GM19351 (cell line): ENCODE measurements around the gene HEXD.
"Not testable (repeated sequence)": the region's sequence is repeated elsewhere in the genome, so short reads cannot be mapped to it uniquely, and the experiment has no call there.

Experiments used
- ATAC-seq: cut with Tn5 transposase; IDR thresholded peaks from one replicate; pipeline ENCODE4 v1.9.1; 2021; ENCODE audit warnings: mild to moderate bottlenecking, moderate library complexity; ENCODE audit not compliant: unreplicated experiment

The HEXD gene

DNA sequence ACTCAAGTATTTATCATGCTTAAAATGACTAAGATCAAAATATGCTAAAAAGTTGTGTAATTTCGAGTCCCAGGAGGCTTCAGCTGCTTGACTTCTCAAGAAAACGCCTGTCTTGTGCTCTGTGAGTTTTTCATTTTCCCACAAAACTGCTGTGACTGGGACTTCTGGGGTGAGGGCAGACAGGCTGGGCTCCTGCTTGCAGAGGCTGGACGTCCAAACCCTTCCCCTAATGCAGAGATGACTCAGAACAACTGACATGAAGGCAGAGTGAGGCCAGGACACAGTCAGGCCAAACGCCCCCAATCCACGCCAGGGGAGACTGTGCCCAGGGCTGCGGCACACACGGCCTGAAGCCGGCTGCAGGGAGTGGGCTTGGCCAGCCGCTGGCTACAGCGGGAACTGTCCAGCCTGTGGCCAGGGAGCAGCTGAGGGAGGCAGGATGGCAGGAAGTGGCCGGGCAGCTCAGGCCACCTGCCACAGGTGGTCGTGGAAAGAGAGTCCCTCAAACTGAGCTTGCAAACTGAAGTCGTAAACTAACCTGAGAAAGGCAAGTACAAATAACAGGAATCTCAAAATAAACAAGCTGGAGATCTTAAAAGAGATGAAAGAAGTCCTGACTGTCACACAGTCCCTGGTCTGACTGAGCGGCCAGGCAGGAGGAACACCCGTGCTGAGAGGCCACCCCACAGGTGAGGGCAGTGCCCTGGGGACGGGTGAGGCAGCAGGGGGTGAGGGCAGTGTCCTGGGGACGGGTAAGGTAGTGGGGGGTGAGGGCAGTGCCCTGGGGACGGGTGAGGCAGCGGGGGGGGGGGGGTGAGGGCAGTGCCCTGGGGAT is 21.3 kb upstream of the HEXD start:
- ATAC-seq = no peak

DNA sequence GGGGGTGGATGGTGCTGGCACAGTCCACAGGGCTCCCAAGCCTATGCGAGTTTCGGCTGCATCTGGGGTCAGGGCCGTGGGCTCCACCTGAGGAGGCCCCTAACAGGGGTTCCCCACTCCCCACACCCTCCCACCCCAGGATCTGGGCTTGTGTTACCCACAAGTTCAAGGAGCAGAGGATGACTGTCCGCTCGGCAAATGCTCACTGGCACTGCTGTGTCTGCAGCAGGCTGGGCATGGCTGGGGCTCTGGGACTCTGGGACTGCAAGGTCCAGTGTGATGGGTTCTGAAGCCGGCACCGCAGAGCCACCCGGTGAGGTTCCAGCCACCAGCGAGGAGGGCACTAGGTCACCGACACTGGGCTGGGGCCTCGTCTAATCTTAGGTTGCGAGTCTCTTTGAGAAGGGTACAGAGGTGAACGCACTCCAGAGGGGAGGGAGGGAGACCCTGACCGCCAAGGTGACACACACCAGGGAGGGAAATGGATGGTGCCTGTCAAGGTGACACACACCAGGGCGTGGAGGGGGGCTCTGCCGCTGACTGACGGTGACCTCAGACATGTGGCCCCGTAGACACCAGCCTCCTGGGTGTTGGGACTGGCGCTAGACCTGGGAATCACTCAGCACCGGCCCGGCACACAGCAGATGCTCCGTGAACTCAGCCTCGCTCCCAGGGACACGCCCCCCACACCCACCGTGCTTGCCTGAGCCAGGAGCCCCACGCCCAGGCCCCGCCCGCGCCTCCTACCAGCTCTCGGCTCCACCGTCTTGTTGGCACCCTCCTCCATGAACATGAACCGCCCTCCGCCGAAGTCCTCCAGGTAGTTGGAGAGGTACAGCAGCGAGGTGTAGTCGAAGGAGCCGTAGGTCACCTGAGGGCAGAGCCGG is 20.5 kb upstream of the HEXD start:
- no peak for ATAC-seq

- no peak for ATAC-seq
Observed at GRCh38 chr17:82399041-82399441, 19.1 kb upstream of the HEXD start.

DNA sequence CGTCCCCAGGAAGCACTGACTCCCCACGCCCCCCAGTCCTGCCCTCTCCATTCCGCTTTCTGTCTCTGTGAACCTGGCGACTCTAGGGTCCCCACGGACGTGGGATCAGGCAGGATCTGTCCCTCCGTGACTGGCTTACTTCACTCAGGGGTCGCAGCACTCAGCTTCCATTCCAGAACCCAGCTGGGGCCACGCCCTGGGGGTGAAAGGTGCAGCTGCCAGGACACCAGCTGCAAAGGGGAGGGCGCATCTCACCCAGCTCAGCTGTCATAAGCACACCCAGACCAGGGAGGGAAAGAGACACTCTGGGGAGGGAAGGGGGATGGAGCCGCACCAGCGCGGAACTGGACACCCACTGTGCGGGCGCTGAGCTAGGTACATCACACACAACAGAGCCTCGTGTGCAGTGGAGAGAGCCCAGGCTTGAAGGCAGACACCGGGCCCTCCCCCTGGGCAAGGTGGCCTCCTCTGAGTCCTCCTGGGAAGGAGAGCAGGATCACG is 18.5 kb upstream of the HEXD start:
- no peak for ATAC-seq

- no peak for ATAC-seq
Observed at GRCh38 chr17:82400206-82400605, 17.9 kb upstream of the HEXD start.

GRCh38 chr17:82400830-82401229 is 17.3 kb upstream of the HEXD start:
- ATAC-seq = no peak

DNA sequence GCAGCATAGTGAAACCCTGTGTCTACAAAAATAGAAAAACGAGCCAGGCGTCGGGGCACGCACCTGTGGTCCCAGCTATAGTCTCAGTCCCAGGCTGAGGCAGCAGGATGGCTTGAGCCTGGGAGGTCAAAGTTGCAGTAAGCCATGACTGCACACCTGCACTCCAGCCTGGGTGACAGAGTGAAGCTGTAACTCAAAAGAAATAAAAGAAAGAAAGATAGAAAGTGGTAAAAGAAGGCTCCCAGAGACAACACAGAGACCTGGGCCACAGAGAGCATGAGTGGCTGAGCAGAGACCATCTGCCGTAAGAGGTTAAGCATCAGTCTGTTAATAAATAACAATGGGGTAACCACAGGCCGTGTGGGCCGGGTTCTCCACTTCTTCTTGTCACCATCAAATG is 15.3 kb upstream of the HEXD start:
- no peak for ATAC-seq

- no peak for ATAC-seq
Observed at GRCh38 chr17:82403662-82404660, 14.2 kb upstream of the HEXD start.

DNA sequence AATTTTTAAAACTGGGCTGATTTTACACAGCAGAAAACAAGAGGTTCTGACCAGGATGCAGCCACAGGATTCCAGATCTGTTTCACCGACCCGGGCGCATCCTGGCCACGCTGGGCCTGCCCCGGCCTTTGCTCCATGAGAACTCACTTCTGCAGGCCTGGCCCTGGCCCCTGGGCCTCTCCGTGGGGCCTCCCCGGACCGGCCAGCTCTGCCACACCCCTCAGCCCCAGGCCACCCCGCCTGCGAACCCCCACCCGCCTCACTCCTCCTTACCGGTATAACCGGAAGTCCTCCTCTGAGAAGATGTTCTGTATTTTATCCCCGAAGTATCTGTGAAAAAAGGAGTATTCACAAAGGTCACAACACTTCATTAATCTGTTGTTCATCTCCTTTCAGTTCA is 13.1 kb upstream of the HEXD start:
- ATAC-seq = no peak

DNA sequence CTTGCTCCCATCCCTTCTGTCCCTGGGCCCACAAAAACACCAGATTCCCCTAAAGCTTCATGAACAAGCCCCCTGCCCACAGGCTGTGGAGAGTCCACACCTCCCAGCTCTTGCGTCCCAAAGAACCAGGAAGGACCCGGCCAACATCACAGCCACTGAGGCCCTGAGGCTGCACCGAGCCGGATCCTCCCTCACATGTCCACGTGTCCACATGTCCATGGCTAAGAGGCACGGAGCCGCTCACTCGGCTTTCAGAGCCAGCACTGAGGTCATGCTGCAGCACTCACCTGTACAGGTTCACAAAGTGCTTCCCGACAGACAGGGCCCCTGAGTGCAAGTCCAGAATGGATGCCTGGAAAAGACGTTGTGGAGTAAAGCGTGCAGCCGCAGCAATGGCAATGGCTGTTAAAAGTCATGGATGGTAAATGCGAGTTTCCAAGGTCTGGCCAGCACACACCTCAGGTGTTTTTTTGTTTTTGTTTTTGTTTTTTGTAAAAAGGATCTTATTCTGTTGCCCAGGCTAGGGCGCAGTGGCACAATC is 11.9 kb upstream of the HEXD start:
- ATAC-seq = no peak

DNA sequence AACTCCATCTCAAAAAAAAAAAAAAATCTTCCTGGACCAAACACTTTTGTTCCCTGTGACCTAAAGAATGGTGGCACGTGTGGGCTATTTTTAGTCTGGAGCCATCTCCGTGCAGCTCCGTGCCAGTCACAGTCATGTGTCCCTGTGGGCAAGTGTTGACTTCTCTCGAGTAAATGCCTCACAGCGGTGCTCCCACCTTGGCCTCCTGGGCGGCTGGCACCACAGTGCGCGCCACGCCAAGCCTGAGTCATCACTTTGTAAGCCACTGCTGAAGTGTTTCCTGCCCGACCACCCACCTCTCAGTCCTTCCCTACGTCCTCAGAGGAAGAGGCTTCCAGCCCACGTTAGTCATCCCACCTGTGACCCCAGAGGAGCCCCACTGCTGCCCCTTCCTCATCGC is 10.9 kb upstream of the HEXD start:
- ATAC-seq = no peak

DNA sequence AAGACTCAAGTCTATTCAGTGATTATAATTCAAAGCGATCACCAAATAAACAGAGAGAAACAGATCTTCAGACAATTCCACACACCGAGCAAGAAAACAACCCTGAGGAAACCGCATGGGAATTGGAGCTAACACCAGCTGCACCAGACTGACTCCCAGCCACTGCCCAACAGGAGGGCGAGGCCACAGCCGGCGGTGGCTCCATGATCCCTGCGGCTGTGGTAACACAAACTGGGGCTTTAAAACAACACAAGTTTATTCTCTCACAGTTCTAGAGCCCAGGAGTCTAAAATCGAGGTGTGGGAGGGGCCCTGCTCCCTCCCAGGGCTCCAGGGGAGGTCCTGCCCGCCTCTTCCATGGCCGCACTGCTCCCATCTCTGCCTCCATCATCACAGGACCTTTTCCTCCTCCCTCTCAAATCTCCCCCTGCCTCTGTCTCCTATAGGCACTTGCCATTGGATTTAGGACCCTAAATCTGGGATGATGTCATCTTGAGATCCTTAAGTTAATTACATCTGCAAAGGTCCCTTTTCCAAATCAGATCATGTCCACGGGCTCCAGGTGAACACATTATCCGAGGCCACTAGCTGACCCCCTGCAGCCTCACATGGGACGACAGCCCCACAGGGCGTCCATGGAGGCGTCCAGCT is 9.7 kb upstream of the HEXD start:
- no peak for ATAC-seq

DNA sequence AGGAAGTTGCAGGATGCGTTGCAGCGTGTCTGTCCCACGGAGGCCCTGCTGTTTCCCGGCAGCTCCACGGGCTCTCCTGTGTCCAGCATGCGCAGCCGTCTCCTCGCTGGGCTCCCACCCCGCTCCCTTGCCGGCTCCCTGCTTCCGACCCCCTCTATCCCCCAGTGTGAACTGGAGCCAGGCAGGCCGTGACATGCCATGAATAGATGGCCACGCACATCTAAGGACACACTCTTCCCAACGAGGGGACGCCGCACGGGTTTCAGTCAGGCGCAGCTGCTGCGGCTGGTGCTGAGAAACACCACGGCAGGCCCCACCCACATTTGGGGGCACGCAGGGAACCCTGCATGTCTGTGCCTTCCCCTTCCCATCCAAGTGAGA is 9.2 kb upstream of the HEXD start:
- no peak for ATAC-seq

DNA sequence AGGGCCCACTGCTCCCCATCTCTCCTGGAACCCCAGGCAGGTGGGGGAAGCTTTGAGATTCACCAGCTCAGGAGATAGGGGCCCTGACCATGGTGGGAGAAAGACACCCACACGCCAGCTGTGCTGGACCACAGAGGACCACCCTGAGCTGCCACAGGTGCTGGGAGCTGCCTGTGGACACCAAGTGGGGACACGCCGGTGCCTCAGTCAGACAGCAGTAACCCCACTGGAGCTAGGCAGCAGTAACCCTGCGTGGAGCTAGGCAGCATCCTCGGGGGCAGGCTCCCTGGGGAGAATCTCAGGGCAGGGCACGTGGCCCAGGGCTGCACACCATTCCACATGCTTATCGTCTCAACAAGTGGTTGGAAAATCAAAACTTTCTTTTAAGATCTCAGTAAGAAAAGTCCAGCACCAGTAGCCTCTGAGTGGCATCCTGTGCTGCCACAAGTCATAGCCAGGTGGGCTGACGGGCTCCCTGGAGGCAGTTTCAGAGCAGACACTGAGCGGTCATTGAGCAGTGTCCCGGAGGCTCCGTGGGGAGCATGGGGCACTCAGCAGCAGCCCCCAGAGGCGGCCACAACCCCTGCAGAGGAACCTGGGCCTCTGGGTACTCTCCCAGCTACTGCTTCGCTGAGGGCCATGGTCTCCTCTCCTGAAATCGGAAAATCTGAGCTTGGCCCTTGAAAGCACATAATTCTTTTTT is 8.0 kb upstream of the HEXD start:
- no peak for ATAC-seq

DNA sequence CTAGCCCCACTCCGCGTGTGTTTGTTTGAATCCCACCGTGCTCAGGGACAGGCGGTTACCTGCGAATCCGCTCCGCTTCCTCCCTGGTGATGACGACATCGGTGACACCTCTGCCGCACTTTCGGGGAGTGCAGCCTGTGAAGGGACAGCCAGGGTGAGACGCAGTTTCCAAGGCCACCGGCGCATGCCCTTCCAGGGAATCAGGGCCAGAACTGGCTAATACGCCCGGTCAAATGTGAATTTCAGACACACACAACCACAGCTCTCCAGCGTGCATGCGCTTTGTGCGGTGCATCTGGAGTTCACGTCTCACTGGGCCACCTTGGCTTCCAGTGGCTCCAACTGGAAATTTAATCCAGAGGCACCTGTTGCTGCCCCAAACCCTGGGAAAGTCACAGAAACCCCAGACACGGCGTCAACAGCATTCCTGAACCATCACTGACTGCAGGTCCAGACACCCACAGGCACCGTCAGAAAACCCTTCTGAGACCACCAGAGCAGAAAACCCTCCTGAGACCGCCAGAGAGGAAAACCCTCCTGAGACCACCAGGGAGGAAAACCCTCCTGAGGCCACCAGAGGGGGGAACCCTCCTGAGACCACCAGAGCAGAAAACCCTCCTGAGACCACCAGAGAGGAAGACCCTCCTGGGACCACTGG is 6.6 kb upstream of the HEXD start:
- no peak for ATAC-seq

- ATAC-seq = not testable (repeated sequence)
Observed at GRCh38 chr17:82412081-82412480, 6.1 kb upstream of the HEXD start.

- ATAC-seq = no peak
Observed at GRCh38 chr17:82412535-82413520, 5.3 kb upstream of the HEXD start.
